Thoracic aorta (tissue), 2 donors: ENCODE results near the gene HEATR9. TPM values are rescaled to one million over a fixed set of nuclear protein-coding genes. Genes with fewer than 3 reads are reported as not detected.

ENCODE experiments used
- ATAC-seq: fragments of 150-250 bp; one replicate; pipeline ENCODE4 v1.8.0; 2017; ENCODE audit warnings: low read depth; ENCODE audit not compliant: insufficient number of reproducible peaks, low FRiP score
- DNase-seq: peaks from one replicate; pipeline ENCODE4 v3.0.0-alpha.2; 2020; ENCODE audit warnings: low spot score
- H3K27ac ChIP-seq, 2 donors: fragments of 200-600 bp; sonication (generic); 1 replicate in 1 of 2; 2 replicates in 1 of 2; pipeline ENCODE4 v1.5.1; 2016; ENCODE audit warnings: mild to moderate bottlenecking in 2 of 2, moderate library complexity in 2 of 2
- H3K27me3 ChIP-seq: fragments of 200-600 bp; sonication (generic); replicated peaks from 2 replicates; pipeline ENCODE4 v1.6.0; 2016; ENCODE audit warnings: mild to moderate bottlenecking; ENCODE audit not compliant: insufficient read depth
- H3K36me3 ChIP-seq: fragments of 200-600 bp; sonication (generic); one replicate; pipeline ENCODE4 v1.5.1; 2016
- H3K4me1 ChIP-seq, 2 donors: fragments of 200-600 bp; sonication (generic); 1 replicate in 1 of 2; 2 replicates in 1 of 2; pipeline versions ENCODE4 v1.5.1 to v1.6.0; 2016; ENCODE audit warnings: low read depth in 2 of 2, mild to moderate bottlenecking in 1 of 2; ENCODE audit not compliant: control insufficient read depth in 1 of 2
- H3K4me3 ChIP-seq: fragments of 200-600 bp; sonication (generic); 2 replicates; pipeline ENCODE4 v1.5.1; 2016; ENCODE audit warnings: mild to moderate bottlenecking
- H3K9me3 ChIP-seq: fragments of 200-600 bp; sonication (generic); 2 replicates; pipeline ENCODE4 v1.5.1; 2016
- total RNA-seq, 2 donors: library from RNA; depleted of rRNA; stranded (reverse); fragments of >200 nt; gene quantifications; one replicate each; pipeline versions ENCODE4 v1.1.0 to v1.2.3, GENCODE V29; 2016
- TF ChIP-seq, protein P1 (sequence below): fragments of 200-600 bp; sonication (generic); IDR thresholded peaks from one replicate; pipeline ENCODE4 v1.5.1; 2019; ENCODE audit warnings: antibody characterized with exemption

The HEATR9 gene
- total RNA-seq, 2 donors from 2014 or later = not detected

- Histone ChIP-seq H3K27ac (no peak overlapping the region), H3K36me3 (no peaks in the 10 kb centered on the region), H3K4me1 (no peaks in the 10 kb centered on the region), H3K9me3 (no peaks in the 10 kb centered on the region), H3K4me3 (no peak overlapping the region), H3K27me3 (no peaks in the 10 kb centered on the region)
- TF ChIP-seq, protein P1, sequence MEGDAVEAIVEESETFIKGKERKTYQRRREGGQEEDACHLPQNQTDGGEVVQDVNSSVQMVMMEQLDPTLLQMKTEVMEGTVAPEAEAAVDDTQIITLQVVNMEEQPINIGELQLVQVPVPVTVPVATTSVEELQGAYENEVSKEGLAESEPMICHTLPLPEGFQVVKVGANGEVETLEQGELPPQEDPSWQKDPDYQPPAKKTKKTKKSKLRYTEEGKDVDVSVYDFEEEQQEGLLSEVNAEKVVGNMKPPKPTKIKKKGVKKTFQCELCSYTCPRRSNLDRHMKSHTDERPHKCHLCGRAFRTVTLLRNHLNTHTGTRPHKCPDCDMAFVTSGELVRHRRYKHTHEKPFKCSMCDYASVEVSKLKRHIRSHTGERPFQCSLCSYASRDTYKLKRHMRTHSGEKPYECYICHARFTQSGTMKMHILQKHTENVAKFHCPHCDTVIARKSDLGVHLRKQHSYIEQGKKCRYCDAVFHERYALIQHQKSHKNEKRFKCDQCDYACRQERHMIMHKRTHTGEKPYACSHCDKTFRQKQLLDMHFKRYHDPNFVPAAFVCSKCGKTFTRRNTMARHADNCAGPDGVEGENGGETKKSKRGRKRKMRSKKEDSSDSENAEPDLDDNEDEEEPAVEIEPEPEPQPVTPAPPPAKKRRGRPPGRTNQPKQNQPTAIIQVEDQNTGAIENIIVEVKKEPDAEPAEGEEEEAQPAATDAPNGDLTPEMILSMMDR = no peak
- DNase-seq (no peak), ATAC-seq (no peak)
These were observed 37.7 kb upstream of the HEATR9 start for GRCh38 chr17:35906191-35906925.

DNA sequence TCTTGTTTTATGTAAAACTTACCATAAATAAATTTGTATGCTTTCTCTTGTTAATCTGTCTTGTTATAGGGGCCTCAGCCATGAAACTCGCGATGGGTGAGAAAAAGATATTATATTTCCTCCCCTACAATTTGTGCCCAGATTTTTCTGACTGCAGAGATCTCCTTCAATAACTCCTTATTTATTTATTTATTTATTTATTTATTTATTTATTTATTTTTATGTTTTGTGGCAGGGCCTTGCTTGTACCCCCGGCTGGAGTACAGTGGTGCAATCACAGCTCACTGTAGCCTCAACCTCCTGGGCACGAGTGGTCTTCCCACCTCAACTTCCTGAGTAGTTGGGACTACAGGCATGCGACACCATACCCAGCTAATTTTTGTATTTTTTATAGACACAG lies 34.8 kb upstream of the HEATR9 start:
- Histone ChIP-seq H3K4me1 (no peaks in the 10 kb centered on the region), H3K27ac (no peak overlapping the region), H3K4me3 (no peak overlapping the region), H3K36me3 (no peaks in the 10 kb centered on the region), H3K9me3 (no peaks in the 10 kb centered on the region), H3K27me3 (no peaks in the 10 kb centered on the region)
- TF ChIP-seq, protein P1 = no peak
- no peak for ATAC-seq
- DNase-seq = no peak

DNA sequence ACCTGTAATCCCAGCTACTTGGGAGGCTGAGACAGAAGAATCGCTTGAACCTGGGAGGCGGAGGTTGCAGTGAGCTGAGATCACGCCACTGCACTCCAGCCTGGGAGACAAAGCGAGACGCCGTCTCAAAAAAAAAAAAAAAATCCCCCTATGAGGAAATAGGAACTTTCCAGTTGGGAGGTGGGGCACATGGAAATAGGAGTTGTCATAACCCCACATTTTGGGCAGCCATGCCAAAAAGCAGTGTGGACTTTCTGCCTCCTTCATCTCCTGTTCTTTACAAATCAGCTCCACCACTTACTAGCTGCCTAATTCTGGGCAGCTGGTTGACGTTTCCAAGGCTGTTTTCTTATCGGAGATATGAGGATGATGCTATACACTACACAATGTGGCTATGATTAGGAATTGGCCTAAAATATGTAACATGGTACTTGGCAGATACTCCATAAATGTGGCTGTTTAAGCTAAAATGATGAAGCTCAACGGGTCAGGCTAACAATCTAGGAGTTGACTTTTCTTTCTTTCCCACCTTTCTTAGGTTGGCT lies 33.0 kb upstream of the HEATR9 start:
- H3K27me3 ChIP-seq = no peaks in the 10 kb centered on the region
- TF ChIP-seq, protein P1 = no peak
- H3K4me1 ChIP-seq = no peaks in the 10 kb centered on the region
- ATAC-seq (no peak), DNase-seq (no peak)
- H3K4me3 ChIP-seq = no peak overlapping the region
- no peaks in the 10 kb centered on the region for H3K36me3 ChIP-seq
- no peaks in the 10 kb centered on the region for H3K9me3 ChIP-seq
- H3K27ac ChIP-seq = no peak overlapping the region

DNA sequence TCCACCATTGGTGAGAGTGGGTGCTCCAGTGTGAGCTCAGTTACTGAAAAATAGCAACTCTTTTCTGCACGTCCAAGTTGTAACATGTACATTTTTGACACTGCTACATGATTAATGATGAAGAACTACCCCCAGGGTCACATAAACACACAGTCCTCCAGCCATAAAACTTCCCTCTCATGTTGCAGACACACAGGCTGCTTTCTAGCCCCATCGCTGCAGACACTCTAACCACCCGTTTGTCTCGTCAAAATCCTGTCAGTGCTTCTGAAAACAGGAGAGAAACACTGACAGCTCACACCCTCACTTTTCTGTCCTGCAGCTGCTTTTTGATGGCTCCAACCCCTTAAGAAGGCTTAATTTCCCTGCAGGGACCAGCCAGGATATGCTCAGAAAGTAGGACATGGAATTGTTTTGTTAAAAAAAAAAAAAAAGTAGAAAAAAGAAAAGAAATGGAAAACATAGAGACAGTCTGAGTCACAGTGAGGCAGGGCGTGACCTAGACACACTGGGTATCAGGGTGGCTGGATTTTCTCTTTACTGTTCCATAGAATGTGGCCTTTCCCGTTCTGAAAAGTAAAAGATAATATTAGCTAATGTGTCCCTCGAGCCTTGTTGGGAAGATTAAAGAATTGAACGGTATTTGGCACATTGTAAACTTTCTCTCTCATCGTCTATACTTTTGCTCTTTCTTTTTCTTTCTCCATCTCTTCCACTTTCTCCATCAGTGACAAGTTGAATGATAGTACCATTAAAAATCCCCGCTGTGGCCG lies 32.2 kb upstream of the HEATR9 start:
- Histone ChIP-seq H3K36me3 (no peaks in the 10 kb centered on the region), H3K9me3 (no peaks in the 10 kb centered on the region), H3K27ac (no peak overlapping the region), H3K4me3 (no peak overlapping the region), H3K27me3 (no peaks in the 10 kb centered on the region), H3K4me1 (no peaks in the 10 kb centered on the region)
- ATAC-seq = no peak
- TF ChIP-seq, protein P1 = no peak
- no peak for DNase-seq

DNA sequence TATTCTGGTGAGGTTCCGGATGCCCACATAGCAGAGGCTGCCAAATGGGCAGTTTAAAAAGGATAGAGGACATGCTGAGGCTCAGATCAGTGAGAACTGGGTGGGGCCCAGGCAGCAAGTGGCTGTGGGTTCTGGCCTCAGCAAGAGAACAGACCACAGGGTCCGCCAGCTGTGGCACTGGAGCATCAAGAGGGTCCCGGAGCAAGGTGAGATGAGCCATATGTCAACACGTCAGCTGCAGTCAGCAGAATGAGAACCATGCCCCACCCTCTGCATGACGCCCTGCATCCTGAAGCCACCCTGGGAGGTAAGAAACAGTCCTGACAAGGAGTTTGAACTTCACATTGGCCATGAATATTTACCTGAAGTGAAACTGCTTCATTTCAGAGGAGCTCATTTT lies 31.6 kb upstream of the HEATR9 start:
- no peaks in the 10 kb centered on the region for H3K4me1 ChIP-seq
- ATAC-seq = no peak
- no peak for DNase-seq
- no peaks in the 10 kb centered on the region for H3K36me3 ChIP-seq
- no peak overlapping the region for H3K4me3 ChIP-seq
- H3K27ac ChIP-seq = no peak overlapping the region
- no peaks in the 10 kb centered on the region for H3K9me3 ChIP-seq
- TF ChIP-seq, protein P1 = no peak
- H3K27me3 ChIP-seq = no peaks in the 10 kb centered on the region
